VCaP (cell line): ENCODE data around the gene KCNMA1.

ENCODE experiments used
- H3K27ac ChIP-seq: fragments of 450-650 bp; 2 replicates; pipeline ENCODE4 v1.5.1; 2017
- TF ChIP-seq, protein P1 (sequence below): fragments of 450-650 bp; conservative IDR thresholded peaks from 2 replicates; pipeline ENCODE4 v1.5.1; 2017; ENCODE audit warnings: mild to moderate bottlenecking, moderate library complexity

KCNMA1 gene

DNA sequence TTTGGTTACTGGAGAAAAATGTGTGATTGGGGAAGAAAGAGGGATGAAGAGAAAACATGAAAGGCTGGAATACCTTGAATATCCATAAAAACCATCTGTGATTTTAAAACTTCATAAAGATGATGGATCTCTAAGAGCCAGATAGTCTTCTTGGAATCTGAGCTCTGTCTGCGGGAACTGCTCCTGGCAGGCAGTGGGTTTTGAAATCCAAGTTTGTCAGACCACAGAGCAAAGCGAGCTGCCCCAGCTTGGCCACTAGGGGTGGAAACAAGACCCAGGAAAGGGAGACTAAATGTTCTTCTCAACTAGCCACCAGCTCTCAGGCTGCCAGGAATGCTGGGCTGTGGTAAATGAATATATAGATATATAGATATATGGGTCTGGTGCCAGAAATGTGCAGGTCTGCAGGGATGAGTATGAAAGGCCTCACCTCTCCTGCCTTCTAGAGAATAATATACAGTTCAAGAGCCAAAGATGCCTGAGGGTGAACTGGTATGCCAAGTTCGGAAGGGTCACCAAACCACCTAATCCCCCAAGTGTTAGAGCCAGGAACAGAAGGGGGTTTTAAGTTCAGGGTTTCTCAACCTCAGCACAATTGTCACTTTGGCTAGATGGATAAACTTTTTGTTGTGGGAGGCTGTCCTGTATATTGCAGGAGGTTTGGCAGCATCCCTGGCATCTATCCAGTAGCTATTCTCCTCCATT, 208.8 kb downstream of the KCNMA1 start:
- no peak overlapping the region for H3K27ac ChIP-seq
- TF ChIP-seq, protein P1, sequence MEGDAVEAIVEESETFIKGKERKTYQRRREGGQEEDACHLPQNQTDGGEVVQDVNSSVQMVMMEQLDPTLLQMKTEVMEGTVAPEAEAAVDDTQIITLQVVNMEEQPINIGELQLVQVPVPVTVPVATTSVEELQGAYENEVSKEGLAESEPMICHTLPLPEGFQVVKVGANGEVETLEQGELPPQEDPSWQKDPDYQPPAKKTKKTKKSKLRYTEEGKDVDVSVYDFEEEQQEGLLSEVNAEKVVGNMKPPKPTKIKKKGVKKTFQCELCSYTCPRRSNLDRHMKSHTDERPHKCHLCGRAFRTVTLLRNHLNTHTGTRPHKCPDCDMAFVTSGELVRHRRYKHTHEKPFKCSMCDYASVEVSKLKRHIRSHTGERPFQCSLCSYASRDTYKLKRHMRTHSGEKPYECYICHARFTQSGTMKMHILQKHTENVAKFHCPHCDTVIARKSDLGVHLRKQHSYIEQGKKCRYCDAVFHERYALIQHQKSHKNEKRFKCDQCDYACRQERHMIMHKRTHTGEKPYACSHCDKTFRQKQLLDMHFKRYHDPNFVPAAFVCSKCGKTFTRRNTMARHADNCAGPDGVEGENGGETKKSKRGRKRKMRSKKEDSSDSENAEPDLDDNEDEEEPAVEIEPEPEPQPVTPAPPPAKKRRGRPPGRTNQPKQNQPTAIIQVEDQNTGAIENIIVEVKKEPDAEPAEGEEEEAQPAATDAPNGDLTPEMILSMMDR, result no peak; the same call in 1 of the 2 replicates

DNA sequence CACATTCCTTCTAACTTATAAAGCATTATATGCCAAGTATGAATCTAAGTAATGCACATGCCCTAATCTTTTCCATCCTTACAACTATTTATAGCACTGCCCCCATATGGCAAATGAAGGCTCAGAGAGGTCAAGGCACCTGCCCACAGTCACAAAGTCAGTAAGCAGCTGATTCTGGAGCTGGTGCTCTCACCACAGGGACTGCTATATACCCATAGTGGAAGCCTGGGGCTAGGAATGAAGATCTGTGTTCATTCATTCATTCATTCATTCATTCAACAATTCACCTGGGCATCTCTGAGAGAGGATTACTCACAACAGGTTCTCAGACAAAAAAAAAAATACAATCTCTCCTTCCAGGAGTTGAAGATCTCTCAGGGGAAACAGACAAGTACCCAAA, 213.4 kb downstream of the KCNMA1 start:
- H3K27ac ChIP-seq, result no peak overlapping the region
- TF ChIP-seq, protein P1, result no peak

DNA sequence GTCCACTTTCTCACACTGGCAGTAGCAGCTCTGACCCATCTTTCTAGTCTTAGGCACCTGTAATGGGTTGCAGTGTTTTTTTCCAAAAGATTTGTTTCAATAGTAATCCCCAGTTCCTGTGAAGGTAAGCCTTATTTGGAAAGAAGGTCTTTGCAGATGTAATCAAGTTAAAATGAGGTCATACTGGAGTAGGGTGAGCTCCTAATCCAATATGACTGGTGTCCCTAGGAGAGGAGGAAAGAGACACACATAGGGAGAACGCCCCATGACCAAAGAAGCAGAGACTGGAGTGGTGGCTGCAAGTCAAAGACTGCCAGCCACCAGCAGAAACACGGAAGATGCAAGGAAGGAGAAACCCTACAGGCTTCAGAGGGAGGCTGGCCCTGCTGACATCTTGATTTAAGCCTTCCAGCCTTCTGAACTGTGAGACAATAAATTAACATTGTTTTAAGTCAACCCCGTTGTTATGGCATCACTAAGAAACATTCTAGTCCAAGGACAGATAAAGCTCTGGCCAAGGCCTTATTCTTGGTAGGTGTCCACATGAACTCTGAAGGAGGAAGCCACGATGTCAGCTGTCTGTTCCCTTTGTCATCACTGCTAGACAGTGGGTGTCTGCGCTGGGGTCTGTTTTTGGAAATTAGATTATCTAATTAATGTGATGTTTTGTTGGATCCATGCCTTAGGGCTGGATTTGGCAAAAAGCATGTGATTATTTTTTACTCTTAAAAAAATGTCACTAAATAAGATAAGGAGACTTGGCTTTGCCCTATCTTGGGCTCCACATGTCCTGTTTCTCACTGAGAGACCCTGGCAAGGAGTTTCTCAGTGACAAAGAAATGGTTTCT, 214.9 kb downstream of the KCNMA1 start:
- no peak overlapping the region for H3K27ac ChIP-seq
- TF ChIP-seq, protein P1, result no peak

DNA sequence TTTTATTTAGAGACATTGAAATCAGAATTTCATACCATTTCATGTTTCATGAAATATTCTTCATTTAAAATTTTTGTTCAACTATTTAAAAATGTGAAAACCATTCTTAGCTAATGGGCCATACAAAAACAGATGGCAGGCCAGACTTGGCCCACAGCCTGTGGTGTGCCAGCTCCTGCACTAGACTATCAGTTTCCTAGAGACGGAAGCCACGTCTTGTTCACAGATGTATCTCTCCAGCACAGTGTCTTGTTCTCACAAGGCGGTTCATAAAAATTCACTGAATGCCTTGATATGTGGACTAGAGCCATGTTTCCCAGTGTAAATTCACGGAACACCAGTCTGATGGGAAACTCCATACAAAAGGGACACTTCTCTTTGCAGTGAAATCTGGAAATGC, 216.0 kb downstream of the KCNMA1 start:
- H3K27ac ChIP-seq, result no peak overlapping the region
- TF ChIP-seq, protein P1, result no peak

DNA sequence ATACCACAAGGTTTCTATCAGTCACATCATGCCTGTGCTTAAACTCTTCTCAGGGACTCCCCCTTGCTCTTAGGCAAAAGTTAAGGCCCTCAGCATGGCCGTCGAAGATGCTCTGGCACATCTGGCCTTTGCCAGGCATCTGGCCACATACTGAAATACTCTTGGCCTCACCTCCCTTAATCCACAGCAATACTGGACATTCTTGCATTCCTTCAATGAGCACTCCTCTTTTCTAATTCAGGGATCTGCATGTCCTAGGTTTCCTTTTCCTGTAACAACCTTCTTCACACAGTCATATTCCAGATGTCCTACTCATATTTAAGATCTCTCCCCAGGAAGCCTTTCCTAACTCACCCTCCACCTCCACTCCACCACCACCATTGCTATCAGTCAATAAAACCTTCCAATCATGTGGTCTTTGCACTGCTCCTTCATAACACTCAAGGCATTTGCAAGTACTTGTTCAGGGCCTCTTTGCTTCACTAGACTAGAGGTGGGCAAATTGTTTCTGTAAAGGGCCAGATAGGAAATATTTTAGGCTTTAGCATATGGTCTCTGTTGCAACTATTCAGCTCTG, 216.6 kb downstream of the KCNMA1 start:
- TF ChIP-seq, protein P1, result no peak
- no peak overlapping the region for H3K27ac ChIP-seq

DNA sequence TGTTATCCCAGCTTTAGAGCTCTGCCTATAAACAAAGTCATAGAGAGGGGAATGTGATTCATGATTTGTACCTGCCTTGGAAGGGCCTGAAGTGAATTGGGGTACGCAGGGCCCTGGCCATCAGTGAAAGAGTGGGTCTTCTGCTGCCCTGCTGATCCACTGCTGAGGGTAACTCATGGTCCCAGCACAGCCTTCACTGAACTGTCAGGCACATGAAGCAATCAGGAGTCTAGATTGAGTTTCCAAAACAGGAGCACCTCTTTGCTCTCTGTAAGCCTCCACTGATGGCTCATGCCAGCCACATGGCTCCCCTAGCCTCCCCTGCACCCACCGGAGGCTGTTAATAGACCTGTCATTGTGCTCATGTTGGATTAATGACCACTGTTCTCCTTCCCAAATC, 217.6 kb downstream of the KCNMA1 start:
- no peak overlapping the region for H3K27ac ChIP-seq
- TF ChIP-seq, protein P1, result no peak

DNA sequence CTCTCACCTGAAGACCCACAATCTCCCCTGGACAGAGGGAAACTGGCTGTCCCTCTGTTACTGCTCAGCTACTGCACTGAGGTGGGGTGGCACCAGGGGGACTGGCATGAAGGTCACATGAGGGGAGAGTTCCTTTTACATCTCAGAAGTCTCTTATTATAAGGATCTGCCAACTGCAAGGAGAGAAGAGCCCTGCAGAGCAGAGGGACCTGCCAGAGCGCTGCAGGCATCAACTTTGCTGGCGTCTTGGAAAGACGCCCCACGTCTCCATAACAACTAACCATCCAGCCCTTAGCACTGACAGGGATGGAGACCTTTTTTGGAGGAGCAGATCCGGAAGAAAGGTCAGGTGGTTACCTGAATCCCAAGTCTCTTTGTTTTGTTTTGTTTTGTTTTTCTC, 218.6 kb downstream of the KCNMA1 start:
- TF ChIP-seq, protein P1, result no peak
- no peak overlapping the region for H3K27ac ChIP-seq
